ENCODE measurements around the gene SCN5A. TPM values are rescaled to one million over a fixed set of nuclear protein-coding genes. Genes with fewer than 3 reads are reported as not detected.

SCN5A gene
- total and polyA plus RNA-seq, 2 of the 8 experiments (the other 6 are each of a cell fraction or from before 2014, with no cell fraction given), result 4.8 to 11.4 TPM

DNA sequence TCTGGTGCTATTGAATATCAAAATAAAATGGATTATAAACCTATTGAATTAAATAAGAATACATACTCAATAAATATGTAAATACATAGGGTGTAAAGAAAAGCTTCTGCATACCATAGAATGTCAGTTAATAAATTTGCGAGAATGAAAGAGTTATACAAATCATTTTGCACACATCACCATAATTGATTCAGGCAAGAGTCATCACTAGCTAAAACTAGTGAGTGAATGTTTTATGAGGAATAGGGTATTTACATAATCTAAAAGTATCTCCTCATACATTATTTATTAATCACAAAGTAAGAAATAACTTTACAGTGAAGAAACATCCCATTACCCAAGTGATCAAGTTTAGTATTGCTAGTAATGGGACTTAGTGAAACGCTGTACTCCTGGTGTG lies 139.8 kb downstream of the SCN5A start:
- H3K27me3 ChIP-seq (replicated peaks in 1 of 4; ENCODE audit: control insufficient read depth in 3 of 4, extremely low read depth in 1 of 4, insufficient read depth in 3 of 4, low read length in 3 of 4), result no peaks in the 10 kb centered on the region
- ChIA-PET CTCF (ENCODE audit: partially characterized antibody) (interaction anchor here (1.3 to 3.7 kb wide), 2 partner anchors 9 to 11 kb away, joined by 3 to 18 read pairs; no protein-coding TSS in a partner anchor), POLR2A (ENCODE audit: partially characterized antibody) (no interaction called here)
- FAIRE-seq, result no peak
- H3K4ac ChIP-seq (replicated peaks; ENCODE audit: insufficient read length, low read depth, low read length), result no peak overlapping the region
- no peak for DNase-seq (ENCODE audit: low read depth in 1 of 2, low spot score in 2 of 2)
- H3K4me1 ChIP-seq (replicated peaks in 1 of 4; ENCODE audit: control insufficient read depth in 3 of 4, insufficient read depth in 4 of 4, low read length in 3 of 4), result no peaks in the 10 kb centered on the region
- no peak overlapping the region for H4K8ac ChIP-seq (ENCODE audit: extremely low read depth, insufficient read depth, low read length)
- H3K9ac ChIP-seq (replicated peaks in 1 of 4; ENCODE audit: extremely low read depth in 1 of 4, low read depth in 3 of 4, low read length in 3 of 4), result no peak overlapping the region
- no peaks in the 10 kb centered on the region for H3K79me1 ChIP-seq (ENCODE audit: low read depth, low read length)
- no peak overlapping the region for H4K91ac ChIP-seq (replicated peaks; ENCODE audit: insufficient read length, low read length)
- H3K27ac ChIP-seq (ENCODE audit: low read depth, low read length), result no peak overlapping the region
- peaks cover 0 to 21% (median 9%) of the 10 kb centered on the region in 4 experiments; a peak in 6 of 8 replicates for H3K36me3 ChIP-seq (ENCODE audit: control insufficient read depth in 2 of 4, insufficient read depth in 4 of 4, low read length in 3 of 4)
- no peak overlapping the region for H2BK20ac ChIP-seq (ENCODE audit: low read length)
- no peak overlapping the region for H3K18ac ChIP-seq (ENCODE audit: extremely low read depth, low read length)
- H2AFZ ChIP-seq (ENCODE audit: low read length), result no peak overlapping the region
- H2BK5ac ChIP-seq (ENCODE audit: low read depth, low read length), result no peak overlapping the region
- H2BK120ac ChIP-seq (replicated peaks; ENCODE audit: low read depth, low read length), result no peak overlapping the region
- TF ChIP-seq MAFK (IDR thresholded peaks at IDR 0.05; ENCODE audit: low read depth, low read length) (no peak), SIX5 (IDR thresholded peaks at IDR 0.05; ENCODE audit: low read depth, low read length) (no peak), TCF12 (IDR thresholded peaks at IDR 0.05; ENCODE audit: low read depth, low read length) (no peak), SUZ12 (IDR thresholded peaks at IDR 0.05; ENCODE audit: low read length) (no peak), EGR1 (IDR thresholded peaks at IDR 0.05; ENCODE audit: borderline replicate concordance, low read depth, low read length) (no peak), SP4 (IDR thresholded peaks at IDR 0.05; ENCODE audit: low read length) (no peak)
- H2BK12ac ChIP-seq (ENCODE audit: low read depth, low read length), result no peak overlapping the region
- WGBS, 2 experiments (ENCODE audit: extremely low coverage in 1 of 2, insufficient coverage in 1 of 2, insufficient read length in 1 of 2, insufficient replicate concordance in 2 of 2, low coverage in 1 of 2, low lambda C conversion rate in 2 of 2, missing lambda C conversion rate in 1 of 2), result 94% methylated on average over 2 of the region's 2 CpGs; no CpG with 5 or more reads in 1 of the 2 experiments
- H3K4me3 ChIP-seq (ENCODE audit: extremely low read depth in 1 of 4, insufficient read depth in 2 of 4, low read depth in 3 of 4, low read length in 4 of 4), result no peak overlapping the region
- no peak overlapping the region for H3K56ac ChIP-seq (replicated peaks; ENCODE audit: insufficient read length, low read depth, low read length)
- H3K14ac ChIP-seq (ENCODE audit: insufficient read length), result no peak overlapping the region
- H3K23ac ChIP-seq (ENCODE audit: insufficient read length), result no peak overlapping the region
- no peaks in the 10 kb centered on the region for H3K9me3 ChIP-seq (ENCODE audit: insufficient read depth in 2 of 2, low read depth in 1 of 2, low read length in 1 of 2)
- H3K79me2 ChIP-seq (ENCODE audit: control insufficient read depth in 1 of 2, insufficient read depth in 2 of 2, low read length in 2 of 2), result no peaks in the 10 kb centered on the region
- H4K5ac ChIP-seq (ENCODE audit: insufficient read length, low read depth, low read length), result no peak overlapping the region
- H4K20me1 ChIP-seq (replicated peaks in 1 of 2; ENCODE audit: control insufficient read depth in 1 of 2, insufficient read depth in 2 of 2, low read length in 2 of 2), result no peaks in the 10 kb centered on the region
- no peak overlapping the region for H2AK5ac ChIP-seq (ENCODE audit: low read depth, low read length)
- H2BK15ac ChIP-seq (ENCODE audit: low read length), result no peak overlapping the region
- H3K23me2 ChIP-seq (ENCODE audit: low read depth, low read length), result no peaks in the 10 kb centered on the region; the same call in 1 of the 2 replicates
- H3K4me2 ChIP-seq (ENCODE audit: insufficient read depth in 1 of 2, low read depth in 2 of 2, low read length in 2 of 2), result no peak overlapping the region
